ENCODE data around the gene LHCGR.
"Not testable (repeated sequence)": the region's sequence is repeated elsewhere in the genome, so short reads cannot be mapped to it uniquely, and the experiment has no call there.

Gene LHCGR

GRCh38 chr2:48739236-48739635 lies 16.3 kb downstream of the LHCGR start:
- not testable (repeated sequence) for H3K27me3 ChIP-seq (ENCODE audit: control insufficient read depth, insufficient read depth, low read length); H3K4me3 ChIP-seq (ENCODE audit: low read depth, low read length); H3K9ac ChIP-seq (ENCODE audit: low read depth, low read length); H3K27ac ChIP-seq (ENCODE audit: low read depth, low read length); H3K9me3 ChIP-seq (ENCODE audit: control insufficient read depth, insufficient read depth, low read length); H3K4me1 ChIP-seq (ENCODE audit: control insufficient read depth, insufficient read depth, low read length); H3K36me3 ChIP-seq (ENCODE audit: control insufficient read depth, insufficient read depth, low read length)

- Histone ChIP-seq H3K9ac (ENCODE audit: low read depth, low read length) (no peak overlapping the region), H3K4me3 (ENCODE audit: low read depth, low read length) (no peak overlapping the region), H3K4me1 (ENCODE audit: control insufficient read depth, insufficient read depth, low read length) (no peaks in the 10 kb centered on the region), H3K27ac (ENCODE audit: low read depth, low read length) (no peak overlapping the region), H3K9me3 (ENCODE audit: control insufficient read depth, insufficient read depth, low read length) (no peaks in the 10 kb centered on the region), H3K36me3 (ENCODE audit: control insufficient read depth, insufficient read depth, low read length) (no peaks in the 10 kb centered on the region), H3K27me3 (ENCODE audit: control insufficient read depth, insufficient read depth, low read length) (no peaks in the 10 kb centered on the region)
Measured at GRCh38 chr2:48738806-48739205, 16.7 kb downstream of the LHCGR start.

GRCh38 chr2:48736251-48736650 lies 19.3 kb downstream of the LHCGR start:
- Histone ChIP-seq H3K4me3 (ENCODE audit: low read depth, low read length) (no peak overlapping the region), H3K27ac (ENCODE audit: low read depth, low read length) (no peak overlapping the region), H3K27me3 (ENCODE audit: control insufficient read depth, insufficient read depth, low read length) (no peaks in the 10 kb centered on the region), H3K9ac (ENCODE audit: low read depth, low read length) (no peak overlapping the region), H3K36me3 (ENCODE audit: control insufficient read depth, insufficient read depth, low read length) (no peaks in the 10 kb centered on the region), H3K4me1 (ENCODE audit: control insufficient read depth, insufficient read depth, low read length) (peaks cover 9% of the 10 kb centered on the region), H3K9me3 (ENCODE audit: control insufficient read depth, insufficient read depth, low read length) (no peaks in the 10 kb centered on the region)

- Histone ChIP-seq H3K27ac (ENCODE audit: low read depth, low read length) (no peak overlapping the region), H3K9me3 (ENCODE audit: control insufficient read depth, insufficient read depth, low read length) (no peaks in the 10 kb centered on the region), H3K4me3 (ENCODE audit: low read depth, low read length) (no peak overlapping the region), H3K4me1 (ENCODE audit: control insufficient read depth, insufficient read depth, low read length) (peaks cover 19% of the 10 kb centered on the region), H3K27me3 (ENCODE audit: control insufficient read depth, insufficient read depth, low read length) (no peaks in the 10 kb centered on the region), H3K9ac (ENCODE audit: low read depth, low read length) (no peak overlapping the region), H3K36me3 (ENCODE audit: control insufficient read depth, insufficient read depth, low read length) (no peaks in the 10 kb centered on the region)
Measured at GRCh38 chr2:48734576-48735303, 20.8 kb downstream of the LHCGR start.

GRCh38 chr2:48733067-48733503 lies 22.4 kb downstream of the LHCGR start:
- Histone ChIP-seq H3K4me1 (ENCODE audit: control insufficient read depth, insufficient read depth, low read length) (peaks cover 28% of the 10 kb centered on the region), H3K4me3 (ENCODE audit: low read depth, low read length) (no peak overlapping the region), H3K9ac (ENCODE audit: low read depth, low read length) (no peak overlapping the region), H3K27me3 (ENCODE audit: control insufficient read depth, insufficient read depth, low read length) (no peaks in the 10 kb centered on the region), H3K36me3 (ENCODE audit: control insufficient read depth, insufficient read depth, low read length) (no peaks in the 10 kb centered on the region), H3K27ac (ENCODE audit: low read depth, low read length) (no peak overlapping the region), H3K9me3 (ENCODE audit: control insufficient read depth, insufficient read depth, low read length) (no peaks in the 10 kb centered on the region)

GRCh38 chr2:48728840-48729239 lies 26.7 kb downstream of the LHCGR start:
- Histone ChIP-seq H3K4me1 (ENCODE audit: control insufficient read depth, insufficient read depth, low read length) (peaks cover 28% of the 10 kb centered on the region), H3K9ac (ENCODE audit: low read depth, low read length) (no peak overlapping the region), H3K4me3 (ENCODE audit: low read depth, low read length) (no peak overlapping the region), H3K36me3 (ENCODE audit: control insufficient read depth, insufficient read depth, low read length) (no peaks in the 10 kb centered on the region), H3K27ac (ENCODE audit: low read depth, low read length) (no peak overlapping the region), H3K27me3 (ENCODE audit: control insufficient read depth, insufficient read depth, low read length) (no peaks in the 10 kb centered on the region), H3K9me3 (ENCODE audit: control insufficient read depth, insufficient read depth, low read length) (no peaks in the 10 kb centered on the region)

GRCh38 chr2:48728295-48728694 lies 27.2 kb downstream of the LHCGR start:
- H3K9ac ChIP-seq (ENCODE audit: low read depth, low read length) = no peak overlapping the region

GRCh38 chr2:48727560-48727959 lies 28.0 kb downstream of the LHCGR start:
- Histone ChIP-seq H3K27me3 (ENCODE audit: control insufficient read depth, insufficient read depth, low read length) (no peaks in the 10 kb centered on the region), H3K9me3 (ENCODE audit: control insufficient read depth, insufficient read depth, low read length) (no peaks in the 10 kb centered on the region), H3K27ac (ENCODE audit: low read depth, low read length) (no peak overlapping the region), H3K4me3 (ENCODE audit: low read depth, low read length) (no peak overlapping the region), H3K36me3 (ENCODE audit: control insufficient read depth, insufficient read depth, low read length) (no peaks in the 10 kb centered on the region), H3K9ac (ENCODE audit: low read depth, low read length) (no peak overlapping the region), H3K4me1 (ENCODE audit: control insufficient read depth, insufficient read depth, low read length) (peaks cover 19% of the 10 kb centered on the region)

More at GRCh38 chr2:48728295-48728694, 27.2 kb downstream of the LHCGR start:
- H3K36me3 ChIP-seq (ENCODE audit: control insufficient read depth, insufficient read depth, low read length) = no peaks in the 10 kb centered on the region
- no peaks in the 10 kb centered on the region for H3K27me3 ChIP-seq (ENCODE audit: control insufficient read depth, insufficient read depth, low read length)
- no peak overlapping the region for H3K4me3 ChIP-seq (ENCODE audit: low read depth, low read length)
- H3K4me1 ChIP-seq (ENCODE audit: control insufficient read depth, insufficient read depth, low read length) = peaks cover 24% of the 10 kb centered on the region
- H3K27ac ChIP-seq (ENCODE audit: low read depth, low read length) = no peak overlapping the region
- H3K9me3 ChIP-seq (ENCODE audit: control insufficient read depth, insufficient read depth, low read length) = no peaks in the 10 kb centered on the region

GRCh38 chr2:48725696-48726494 lies 29.6 kb downstream of the LHCGR start:
- H3K4me3 ChIP-seq (ENCODE audit: low read depth, low read length) = no peak overlapping the region
- H3K27ac ChIP-seq (ENCODE audit: low read depth, low read length) = no peak overlapping the region
- H3K27me3 ChIP-seq (ENCODE audit: control insufficient read depth, insufficient read depth, low read length) = no peaks in the 10 kb centered on the region
- peaks cover 19% of the 10 kb centered on the region for H3K4me1 ChIP-seq (ENCODE audit: control insufficient read depth, insufficient read depth, low read length)
- no peaks in the 10 kb centered on the region for H3K9me3 ChIP-seq (ENCODE audit: control insufficient read depth, insufficient read depth, low read length)
- H3K36me3 ChIP-seq (ENCODE audit: control insufficient read depth, insufficient read depth, low read length) = no peaks in the 10 kb centered on the region
- H3K9ac ChIP-seq (ENCODE audit: low read depth, low read length) = no peak overlapping the region

GRCh38 chr2:48724278-48724677 lies 31.2 kb downstream of the LHCGR start:
- H3K9me3 ChIP-seq (ENCODE audit: control insufficient read depth, insufficient read depth, low read length) = no peaks in the 10 kb centered on the region
- no peak overlapping the region for H3K4me3 ChIP-seq (ENCODE audit: low read depth, low read length)
- H3K27me3 ChIP-seq (ENCODE audit: control insufficient read depth, insufficient read depth, low read length) = no peaks in the 10 kb centered on the region
- no peaks in the 10 kb centered on the region for H3K36me3 ChIP-seq (ENCODE audit: control insufficient read depth, insufficient read depth, low read length)
- H3K27ac ChIP-seq (ENCODE audit: low read depth, low read length) = no peak overlapping the region
- H3K9ac ChIP-seq (ENCODE audit: low read depth, low read length) = no peak overlapping the region
- H3K4me1 ChIP-seq (ENCODE audit: control insufficient read depth, insufficient read depth, low read length) = peaks cover 9% of the 10 kb centered on the region; the same call in 1 of the 2 replicates

- H3K4me3 ChIP-seq (ENCODE audit: low read depth, low read length) = no peak overlapping the region
- no peak overlapping the region for H3K9ac ChIP-seq (ENCODE audit: low read depth, low read length)
- no peaks in the 10 kb centered on the region for H3K9me3 ChIP-seq (ENCODE audit: control insufficient read depth, insufficient read depth, low read length)
- H3K36me3 ChIP-seq (ENCODE audit: control insufficient read depth, insufficient read depth, low read length) = no peaks in the 10 kb centered on the region
- H3K4me1 ChIP-seq (ENCODE audit: control insufficient read depth, insufficient read depth, low read length) = peaks cover 7% of the 10 kb centered on the region; the same call in 1 of the 2 replicates
- H3K27ac ChIP-seq (ENCODE audit: low read depth, low read length) = no peak overlapping the region
- H3K27me3 ChIP-seq (ENCODE audit: control insufficient read depth, insufficient read depth, low read length) = no peaks in the 10 kb centered on the region
Measured at GRCh38 chr2:48723129-48723528, 32.4 kb downstream of the LHCGR start.

Data from HUES48 (cell line).